ENCODE data around the gene VGLL4. TPM values are rescaled to one million over a fixed set of nuclear protein-coding genes. Genes with fewer than 3 reads are reported as not detected.

The VGLL4 gene
- total RNA-seq, 1 experiment from 2014 or later, result 26.9 TPM

DNA sequence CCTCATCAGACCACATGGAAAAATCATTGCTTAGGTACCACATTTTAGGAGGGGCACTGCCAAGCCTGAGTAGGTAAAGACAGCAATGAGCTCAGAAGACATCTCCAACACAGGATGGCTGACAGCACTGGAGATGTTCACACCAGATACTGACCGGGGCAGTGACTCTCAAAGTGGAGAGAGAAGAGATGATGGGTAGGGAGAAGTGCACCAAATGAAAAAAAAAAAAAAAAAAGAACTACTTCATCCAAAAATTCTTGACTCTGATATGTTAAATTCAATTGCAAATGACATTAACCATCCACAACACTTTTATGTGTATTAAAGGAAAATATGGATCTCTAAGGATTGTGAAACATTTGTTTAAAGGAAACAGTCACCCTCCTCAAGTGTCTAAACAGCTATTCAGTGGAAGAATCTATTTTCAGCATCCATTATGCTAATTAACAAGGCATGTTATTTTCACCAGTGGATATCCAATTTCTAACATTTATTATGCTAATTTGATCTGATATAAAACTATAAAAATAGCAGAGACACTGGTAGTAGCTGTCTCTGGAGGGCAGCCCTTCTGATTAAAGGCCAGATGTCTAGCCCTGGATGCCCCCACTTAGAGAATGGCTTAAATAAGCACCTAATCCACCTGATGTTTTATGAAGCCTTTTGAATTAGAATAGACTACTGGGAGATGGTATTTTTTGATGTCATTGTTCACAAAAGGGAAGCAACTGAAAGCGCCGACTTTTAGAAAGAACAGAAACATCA lies 48.2 kb upstream of the VGLL4 start (continued):
- TF ChIP-seq, protein P1, sequence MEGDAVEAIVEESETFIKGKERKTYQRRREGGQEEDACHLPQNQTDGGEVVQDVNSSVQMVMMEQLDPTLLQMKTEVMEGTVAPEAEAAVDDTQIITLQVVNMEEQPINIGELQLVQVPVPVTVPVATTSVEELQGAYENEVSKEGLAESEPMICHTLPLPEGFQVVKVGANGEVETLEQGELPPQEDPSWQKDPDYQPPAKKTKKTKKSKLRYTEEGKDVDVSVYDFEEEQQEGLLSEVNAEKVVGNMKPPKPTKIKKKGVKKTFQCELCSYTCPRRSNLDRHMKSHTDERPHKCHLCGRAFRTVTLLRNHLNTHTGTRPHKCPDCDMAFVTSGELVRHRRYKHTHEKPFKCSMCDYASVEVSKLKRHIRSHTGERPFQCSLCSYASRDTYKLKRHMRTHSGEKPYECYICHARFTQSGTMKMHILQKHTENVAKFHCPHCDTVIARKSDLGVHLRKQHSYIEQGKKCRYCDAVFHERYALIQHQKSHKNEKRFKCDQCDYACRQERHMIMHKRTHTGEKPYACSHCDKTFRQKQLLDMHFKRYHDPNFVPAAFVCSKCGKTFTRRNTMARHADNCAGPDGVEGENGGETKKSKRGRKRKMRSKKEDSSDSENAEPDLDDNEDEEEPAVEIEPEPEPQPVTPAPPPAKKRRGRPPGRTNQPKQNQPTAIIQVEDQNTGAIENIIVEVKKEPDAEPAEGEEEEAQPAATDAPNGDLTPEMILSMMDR (IDR thresholded peaks at IDR 0.05 in 2 of 3, conservative IDR thresholded peaks at IDR 0.05 in 1 of 3; ENCODE audit: borderline replicate concordance in 1 of 3, insufficient read depth in 1 of 3, low read depth in 2 of 3, low read length in 2 of 3), result no peak
- no peak for TF ChIP-seq RAD21 (IDR thresholded peaks at IDR 0.05; ENCODE audit: low read depth)

DNA sequence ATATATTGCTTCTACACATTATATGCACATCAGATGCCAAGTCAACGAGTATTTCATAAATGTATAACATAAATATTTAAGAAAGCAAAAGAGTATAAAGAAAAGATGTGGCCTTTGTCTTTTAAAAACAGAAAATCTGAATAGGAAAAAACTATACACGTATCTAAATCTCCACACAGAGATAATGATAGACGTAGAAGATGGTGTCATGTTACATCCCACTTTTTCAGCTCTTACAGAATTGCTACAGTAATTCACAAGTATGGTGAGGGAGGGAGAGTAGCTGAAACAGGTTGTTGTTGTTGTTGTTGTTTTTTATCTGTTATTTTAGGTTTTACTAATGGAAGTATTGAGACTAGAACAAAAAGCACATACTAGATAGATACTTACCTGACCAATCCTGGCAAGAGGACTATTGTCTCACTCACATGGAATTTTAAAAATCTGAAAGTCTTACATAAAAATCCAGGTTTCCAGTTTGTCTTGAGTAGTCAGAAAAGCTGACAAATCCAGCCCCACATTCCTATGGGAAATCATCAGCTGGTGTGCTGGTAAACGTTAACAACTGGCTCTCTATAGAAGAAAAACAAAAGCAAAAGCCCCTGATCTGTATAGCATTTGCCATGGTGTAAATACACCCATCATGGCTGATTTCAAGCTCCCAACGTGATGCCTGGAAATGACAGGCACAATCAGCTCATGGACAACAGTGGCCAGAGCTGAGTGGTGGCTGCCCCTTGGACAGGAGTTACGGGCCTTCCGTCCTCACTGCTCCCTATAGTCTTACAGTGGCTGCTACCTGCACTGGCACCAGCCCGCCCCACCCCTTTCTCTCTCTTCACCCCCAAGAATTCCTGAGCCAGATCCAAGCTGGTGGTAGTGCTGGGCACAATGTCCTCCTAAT lies 47.4 kb upstream of the VGLL4 start:
- no peak for ATAC-seq
- TF ChIP-seq ZNF274 (IDR thresholded peaks at IDR 0.05; ENCODE audit: low read depth, low read length) (no peak), SRF (IDR thresholded peaks at IDR 0.05; ENCODE audit: low read depth) (no peak), ZFX (IDR thresholded peaks at IDR 0.05) (no peak), POLR2A (IDR thresholded peaks at IDR 0.05; ENCODE audit: borderline replicate concordance, extremely low read depth, insufficient read depth, insufficient read length) (no peak), EZH2phosphoT487 (IDR thresholded peaks at IDR 0.05; ENCODE audit: borderline replicate concordance) (no peak), EZH2 (IDR thresholded peaks at IDR 0.05) (no peak), ELF1 (IDR thresholded peaks at IDR 0.05; ENCODE audit: borderline replicate concordance, low read depth) (no peak)
- TF ChIP-seq, protein P2, sequence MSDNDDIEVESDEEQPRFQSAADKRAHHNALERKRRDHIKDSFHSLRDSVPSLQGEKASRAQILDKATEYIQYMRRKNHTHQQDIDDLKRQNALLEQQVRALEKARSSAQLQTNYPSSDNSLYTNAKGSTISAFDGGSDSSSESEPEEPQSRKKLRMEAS (IDR thresholded peaks at IDR 0.05), result no peak
- TF ChIP-seq, protein P3, sequence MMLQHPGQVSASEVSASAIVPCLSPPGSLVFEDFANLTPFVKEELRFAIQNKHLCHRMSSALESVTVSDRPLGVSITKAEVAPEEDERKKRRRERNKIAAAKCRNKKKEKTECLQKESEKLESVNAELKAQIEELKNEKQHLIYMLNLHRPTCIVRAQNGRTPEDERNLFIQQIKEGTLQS (IDR thresholded peaks at IDR 0.05), result no peak
- TF ChIP-seq, protein P1 (IDR thresholded peaks at IDR 0.05 in 2 of 3, conservative IDR thresholded peaks at IDR 0.05 in 1 of 3; ENCODE audit: borderline replicate concordance in 1 of 3, insufficient read depth in 1 of 3, low read depth in 2 of 3, low read length in 2 of 3), result no peak
- H3K4me1 ChIP-seq (ENCODE audit: control insufficient read depth in 1 of 2, insufficient read depth in 2 of 2, low read length in 2 of 2), result peaks cover 0 to 9% of the 10 kb centered on the region in 2 experiments; a peak in 1 of 4 replicates
- no peak overlapping the region for H3K4me3 ChIP-seq (replicated peaks in 1 of 2; ENCODE audit: low read depth in 1 of 2, low read length in 2 of 2)
- CTCF ChIA-PET, result no interaction called here
- H3K27me3 ChIP-seq (ENCODE audit: insufficient read depth, low read length), result no peaks in the 10 kb centered on the region
- no peak overlapping the region for H3K4me2 ChIP-seq (ENCODE audit: low read length)
- POLR2A ChIA-PET, result no interaction called here
- RAD21 ChIA-PET (ENCODE audit: low non-redundant PET in 1 of 2, low total read pairs in 2 of 2, uncharacterized antibody in 2 of 2, unreplicated experiment in 2 of 2), result no interaction called here
- no peak overlapping the region for H2AFZ ChIP-seq (ENCODE audit: low read depth, low read length, poor library complexity, severe bottlenecking)
- H3K9me2 ChIP-seq (ENCODE audit: insufficient read depth), result no peaks in the 10 kb centered on the region
- no peaks in the 10 kb centered on the region for H3K36me3 ChIP-seq (ENCODE audit: control insufficient read depth in 1 of 2, insufficient read depth in 2 of 2, low read length in 2 of 2)
- intact Hi-C loops (cut with micrococcal nuclease), result no loop called here
- no TSS peak for BruUV-seq (replicated peaks)
- H3K27ac ChIP-seq (ENCODE audit: low read depth, low read length), result no peak overlapping the region
- DNase-seq (ENCODE audit: low read depth, low spot score), result no peak
- no peak overlapping the region for H3K9ac ChIP-seq (ENCODE audit: low read length)
- H3K79me2 ChIP-seq (ENCODE audit: insufficient read depth, low read length), result peaks cover 8% of the 10 kb centered on the region; the same call in 1 of the 2 replicates
- peaks cover 7% of the 10 kb centered on the region; the same call in 1 of the 2 replicates for H4K20me1 ChIP-seq (ENCODE audit: insufficient read depth)
- no peaks in the 10 kb centered on the region for H3K9me3 ChIP-seq (ENCODE audit: control insufficient read depth in 1 of 2, insufficient read depth in 1 of 2, low read depth in 1 of 2, low read length in 2 of 2)
